SH-SY5Y (cell line): ENCODE data around the gene AKAP8L.

Experiments used
- GATA2 ChIP-seq: IDR thresholded peaks from 2 replicates; pipeline ENCODE4 v1.6.1; 2011; ENCODE audit warnings: mild to moderate bottlenecking, low read depth, low read length
- GATA3 ChIP-seq: IDR thresholded peaks from 2 replicates; pipeline ENCODE4 v1.6.1; 2011; ENCODE audit warnings: low read depth, mild to moderate bottlenecking, low read length, moderate library complexity

DNA sequence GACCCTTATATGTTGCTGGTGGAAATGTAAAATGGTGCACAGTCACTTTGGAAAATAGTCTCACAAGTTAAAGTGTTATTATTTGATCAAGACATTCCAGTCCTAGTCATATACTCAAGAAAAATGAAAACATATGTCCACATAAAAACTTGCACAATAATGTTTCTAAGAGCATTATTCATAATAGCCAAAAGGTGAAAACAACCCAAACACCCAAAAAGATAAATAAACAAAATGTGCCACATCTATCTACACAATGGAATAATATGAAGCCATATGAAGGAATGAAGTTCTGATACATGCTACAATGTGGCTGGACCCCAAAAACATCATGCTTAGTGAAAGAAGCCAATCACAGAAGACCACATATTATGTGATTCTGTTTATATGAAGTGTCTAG, 24.8 kb downstream of the AKAP8L start:
- TF ChIP-seq GATA2 (no peak), GATA3 (no peak)
